Activated B cell treated with CpG ODN at 0.5 μM for 24 hours (primary cell): ENCODE measurements around the gene VMA21. TPM values are rescaled to one million over a fixed set of nuclear protein-coding genes. Genes with fewer than 3 reads are reported as not detected.

ENCODE experiments used
- ATAC-seq: fragments of 200-7000 bp; cut with Tn5 transposase; one replicate; pipeline ENCODE4 v1.10.0; 2021; ENCODE audit warnings: low read depth, mild to moderate bottlenecking, moderate library complexity
- CTCF ChIA-PET: fragments of 350-600 bp; sonication (Branson Sonifier 250); formaldehyde crosslinking; loops from one replicate; lab custom pipeline; 2021; ENCODE audit warnings: antibody characterized with exemption; lab: Charles Lee
- POLR2A ChIA-PET: fragments of 350-600 bp; sonication (Branson Sonifier 250); formaldehyde crosslinking; loops from one replicate; lab custom pipeline; 2021; ENCODE audit warnings: antibody characterized with exemption; lab: Charles Lee
- DNase-seq: peaks from one replicate; pipeline ENCODE4 v3.0.0; 2022
- H3K27ac Mint-ChIP-seq: one replicate; pipeline ENCODE4 v1.8.0; 2020; ENCODE audit warnings: mixed read lengths
- H3K27me3 Mint-ChIP-seq: one replicate; pipeline ENCODE4 v1.8.0; 2021; ENCODE audit warnings: mixed read lengths
- H3K36me3 Mint-ChIP-seq: one replicate; pipeline ENCODE4 v1.8.0; 2021; ENCODE audit warnings: low read depth, mixed read lengths
- H3K4me1 Mint-ChIP-seq: one replicate; pipeline ENCODE4 v1.8.0; 2021; ENCODE audit warnings: mixed read lengths
- H3K4me3 Mint-ChIP-seq: one replicate; pipeline ENCODE4 v1.8.0; 2020; ENCODE audit warnings: mild to moderate bottlenecking, mixed read lengths
- H3K9me3 Mint-ChIP-seq: one replicate; pipeline ENCODE4 v1.8.0; 2020; ENCODE audit warnings: mixed read lengths
- CTCF ChIP-seq: fragments of 200-600 bp; IDR thresholded peaks from one replicate; pipeline ENCODE4 v1.8.0; 2022; ENCODE audit warnings: antibody characterized with exemption, mild to moderate bottlenecking
- intact Hi-C: fragments of 100-400 bp; cut with micrococcal nuclease; formaldehyde crosslinking; loops from one replicate; pipeline ENCODE4 v1.15.1; 2024
- total RNA-seq: library from RNA; stranded (reverse); gene quantifications from 2 replicates; pipeline ENCODE4 v1.2.3, GENCODE V29; 2022

The VMA21 gene
- total RNA-seq, 1 donor from 2014 or later: 26.5 TPM

GRCh38 chrX:151365579-151365978 lies 31.4 kb upstream of the VMA21 start:
- TF ChIP-seq CTCF: no peak
- H3K9me3 Mint-ChIP-seq: no peaks in the 10 kb centered on the region
- no peaks in the 10 kb centered on the region for H3K36me3 Mint-ChIP-seq
- no peak overlapping the region for H3K4me3 Mint-ChIP-seq
- no peak for DNase-seq
- H3K27ac Mint-ChIP-seq: no peak overlapping the region
- no peaks in the 10 kb centered on the region for H3K4me1 Mint-ChIP-seq
- intact Hi-C loops: no loop called here
- ChIA-PET POLR2A (no interaction called here), CTCF (no interaction called here)
- H3K27me3 Mint-ChIP-seq: peaks cover 12% of the 10 kb centered on the region
- no peak for ATAC-seq

GRCh38 chrX:151370906-151371305 lies 26.1 kb upstream of the VMA21 start:
- intact Hi-C loops: no loop called here
- no peaks in the 10 kb centered on the region for H3K9me3 Mint-ChIP-seq
- H3K4me3 Mint-ChIP-seq: no peak overlapping the region
- ATAC-seq (no peak), DNase-seq (no peak)
- CTCF ChIA-PET: no interaction called here
- no peaks in the 10 kb centered on the region for H3K36me3 Mint-ChIP-seq
- TF ChIP-seq CTCF: no peak
- H3K4me1 Mint-ChIP-seq: no peaks in the 10 kb centered on the region
- no peak overlapping the region for H3K27ac Mint-ChIP-seq
- peaks cover 13% of the 10 kb centered on the region for H3K27me3 Mint-ChIP-seq
- POLR2A ChIA-PET: no interaction called here

- Mint-ChIP-seq H3K4me3 (no peak overlapping the region), H3K27me3 (peaks cover 2% of the 10 kb centered on the region), H3K9me3 (no peaks in the 10 kb centered on the region), H3K36me3 (no peaks in the 10 kb centered on the region), H3K4me1 (no peaks in the 10 kb centered on the region), H3K27ac (no peak overlapping the region)
- ATAC-seq: no peak
- intact Hi-C loops: no loop called here
- DNase-seq: no peak
- no peak for TF ChIP-seq CTCF
- ChIA-PET CTCF (no interaction called here), POLR2A (no interaction called here)
Observed at GRCh38 chrX:151384807-151385206, 12.2 kb upstream of the VMA21 start.

- Mint-ChIP-seq H3K36me3 (no peaks in the 10 kb centered on the region), H3K27me3 (peaks cover 2% of the 10 kb centered on the region), H3K4me3 (no peak overlapping the region), H3K4me1 (no peaks in the 10 kb centered on the region), H3K27ac (no peak overlapping the region), H3K9me3 (no peaks in the 10 kb centered on the region)
- DNase-seq (no peak), ATAC-seq (no peak)
- CTCF ChIA-PET: no interaction called here
- POLR2A ChIA-PET: no interaction called here
- intact Hi-C loops: no loop called here
- no peak for TF ChIP-seq CTCF
Observed at GRCh38 chrX:151386838-151387459, 10.1 kb upstream of the VMA21 start.

GRCh38 chrX:151391722-151392121 lies 5.3 kb upstream of the VMA21 start:
- DNase-seq: no peak
- ChIA-PET CTCF (no interaction called here), POLR2A (no interaction called here)
- peaks cover 14% of the 10 kb centered on the region for H3K4me1 Mint-ChIP-seq
- no peak overlapping the region for H3K4me3 Mint-ChIP-seq
- H3K36me3 Mint-ChIP-seq: no peaks in the 10 kb centered on the region
- H3K9me3 Mint-ChIP-seq: no peaks in the 10 kb centered on the region
- ATAC-seq: no peak
- no peak overlapping the region for H3K27ac Mint-ChIP-seq
- H3K27me3 Mint-ChIP-seq: no peaks in the 10 kb centered on the region
- no peak for TF ChIP-seq CTCF
- intact Hi-C loops: no loop called here
